Forelimb muscle (tissue), 1 donor: ENCODE results near the gene OR2H1. TPM values are rescaled to one million over a fixed set of nuclear protein-coding genes. Genes with fewer than 3 reads are reported as not detected.

Source experiments
- DNase-seq: peaks from one replicate; pipeline ENCODE4 v3.0.0-alpha.2; 2013; ENCODE audit warnings: low read depth
- polyA plus RNA-seq: library from polyadenylated mRNA; unstranded; fragments of 120-200 nt; gene quantifications from one replicate; pipeline ENCODE4 v1.2.1, GENCODE V29; 2013; ENCODE audit not compliant: insufficient read length

Gene OR2H1
- polyA plus RNA-seq, 1 donor = not detected

DNA sequence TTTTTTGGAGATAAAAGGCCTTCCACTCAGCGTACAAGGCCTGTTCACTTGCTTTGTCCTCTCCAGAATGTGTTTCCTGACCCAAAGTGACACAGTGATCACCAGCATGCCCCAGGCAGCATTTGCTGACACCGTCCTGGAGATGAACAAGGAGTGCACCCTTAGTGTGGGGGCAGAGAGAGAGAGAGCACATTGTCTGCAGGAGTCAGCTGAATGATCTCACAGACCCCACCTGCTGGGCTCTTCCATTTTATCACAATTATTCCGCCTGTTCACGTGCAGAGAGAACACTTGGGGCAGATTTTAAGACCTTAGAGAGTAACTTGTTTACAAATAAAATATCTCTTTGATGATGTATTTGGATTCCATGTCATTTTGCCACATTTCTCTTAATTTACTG is 53.2 kb downstream of the OR2H1 start:
- DNase-seq = no peak

DNA sequence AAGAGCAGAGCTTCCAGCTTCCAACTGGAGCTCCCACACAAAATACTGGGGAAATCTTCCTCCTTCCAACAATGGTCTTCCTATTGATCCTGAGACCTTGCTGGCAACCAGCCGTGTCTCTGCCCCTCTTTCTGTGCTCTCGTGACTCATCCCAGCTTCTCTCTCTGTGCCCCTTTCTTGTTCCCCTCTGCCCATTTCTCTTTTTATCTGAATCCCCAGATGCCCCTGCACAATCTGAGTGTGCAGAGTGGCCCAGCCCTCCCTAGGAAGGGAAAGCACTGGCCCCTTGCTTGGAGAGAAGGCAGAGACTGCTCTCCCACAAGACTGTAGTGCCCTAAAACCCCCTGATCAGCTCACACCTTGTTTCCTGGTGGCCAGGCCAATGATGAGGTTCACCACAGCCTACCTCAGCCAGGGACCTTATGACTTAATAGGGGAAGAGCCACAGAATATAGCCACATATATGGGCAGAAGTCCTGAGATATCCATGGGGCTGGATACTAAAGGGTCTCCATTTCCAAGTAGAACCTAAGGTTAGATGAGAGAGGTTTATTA is 53.9 kb downstream of the OR2H1 start:
- no peak for DNase-seq

Other genes starting within 250 kb of the OR2H1 start
- gene OR14J1, start 155.5 kb upstream of the OR2H1 start, polyA plus RNA-seq = 0.05 TPM
- not detected for gene OR5V1, start 88.3 kb upstream of the OR2H1 start, polyA plus RNA-seq
- not detected for gene OR12D3, start 81.9 kb upstream of the OR2H1 start, polyA plus RNA-seq
- not detected for gene OR12D2, start 61.5 kb upstream of the OR2H1 start, polyA plus RNA-seq
- gene OR12D1, start 42.2 kb upstream of the OR2H1 start, polyA plus RNA-seq = not detected
- gene OR10C1, start 17.8 kb upstream of the OR2H1 start, polyA plus RNA-seq = not detected
- not detected for gene OR11A1, start 84 bp upstream of the OR2H1 start, polyA plus RNA-seq
- not detected for gene MAS1L, start 30.8 kb downstream of the OR2H1 start, polyA plus RNA-seq
- 0.28 TPM for gene UBD, start 102.6 kb downstream of the OR2H1 start, polyA plus RNA-seq
- gene OR2H2, start 128.0 kb downstream of the OR2H1 start, polyA plus RNA-seq = 0.15 TPM
- gene GABBR1, start 176.0 kb downstream of the OR2H1 start, polyA plus RNA-seq = 33.1 TPM
- not detected for gene MOG, start 199.9 kb downstream of the OR2H1 start, polyA plus RNA-seq
- not detected for gene ZFP57, start 224.0 kb downstream of the OR2H1 start, polyA plus RNA-seq